Activated naive CD4-positive, alpha-beta T cell treated with anti-CD3 and anti-CD28 coated beads for 36 hours (primary cell): ENCODE data around the gene SPACA7. TPM values are rescaled to one million over a fixed set of nuclear protein-coding genes. Genes with fewer than 3 reads are reported as not detected.
"Not testable (repeated sequence)": the region's sequence is repeated elsewhere in the genome, so short reads cannot be mapped to it uniquely, and the experiment has no call there.

ENCODE experiments used
- CTCF ChIA-PET: fragments of 350-600 bp; sonication (Branson Sonifier 250); formaldehyde crosslinking; loops from one replicate; lab custom pipeline; 2021; ENCODE audit warnings: antibody characterized with exemption; lab: Charles Lee
- DNase-seq: peaks from one replicate; pipeline ENCODE4 v3.0.0-alpha.2; 2020
- H3K27ac Mint-ChIP-seq: one replicate; pipeline ENCODE4 v1.8.0; 2021; ENCODE audit warnings: mild to moderate bottlenecking, mixed read lengths
- H3K27me3 Mint-ChIP-seq: one replicate; pipeline ENCODE4 v1.8.0; 2021; ENCODE audit warnings: low read depth, mixed read lengths
- H3K36me3 Mint-ChIP-seq: one replicate; pipeline ENCODE4 v1.8.0; 2021; ENCODE audit warnings: low read depth, mixed read lengths
- H3K4me1 Mint-ChIP-seq: one replicate; pipeline ENCODE4 v1.8.0; 2021; ENCODE audit warnings: low read depth, mixed read lengths
- H3K4me3 Mint-ChIP-seq: one replicate; pipeline ENCODE4 v1.8.0; 2021; ENCODE audit warnings: mild to moderate bottlenecking, moderate library complexity, mixed read lengths
- H3K9me3 Mint-ChIP-seq: one replicate; pipeline ENCODE4 v1.8.0; 2021; ENCODE audit warnings: mixed read lengths
- intact Hi-C: fragments of 100-400 bp; cut with micrococcal nuclease; formaldehyde crosslinking; loops from one replicate; pipeline ENCODE4 v1.15.1; 2023
- total RNA-seq, 2 experiments: library from RNA; stranded (reverse); gene quantifications; one replicate each; pipeline ENCODE4 v1.2.3, GENCODE V29; 2021

Gene SPACA7
- total RNA-seq, 2 experiments from 2014 or later, result not detected

DNA sequence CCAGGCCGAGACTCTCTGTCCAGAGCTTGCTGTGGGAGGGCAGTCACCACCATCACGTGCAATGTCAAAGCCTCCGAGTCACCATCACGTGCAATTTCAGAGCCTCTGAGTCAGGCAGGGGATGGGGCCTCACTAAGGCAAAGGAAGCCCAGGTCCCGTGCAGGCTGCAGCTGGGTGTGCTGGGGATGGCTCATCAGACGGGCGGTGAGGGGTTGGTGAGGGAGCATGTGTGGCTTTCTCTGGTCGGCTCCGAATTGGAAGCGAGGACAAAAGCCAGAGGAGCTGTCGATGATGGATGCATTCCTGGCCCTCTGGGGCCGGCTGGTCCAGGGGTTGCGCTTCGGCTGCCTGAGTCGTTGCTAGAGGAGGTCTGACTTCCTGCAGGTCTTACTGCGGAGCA, 18.9 kb downstream of the SPACA7 start:
- H3K4me3 Mint-ChIP-seq, H3K9me3 Mint-ChIP-seq, H3K4me1 Mint-ChIP-seq, H3K36me3 Mint-ChIP-seq, DNase-seq, intact Hi-C loops, H3K27me3 Mint-ChIP-seq, H3K27ac Mint-ChIP-seq, CTCF ChIA-PET: not testable (repeated sequence)

DNA sequence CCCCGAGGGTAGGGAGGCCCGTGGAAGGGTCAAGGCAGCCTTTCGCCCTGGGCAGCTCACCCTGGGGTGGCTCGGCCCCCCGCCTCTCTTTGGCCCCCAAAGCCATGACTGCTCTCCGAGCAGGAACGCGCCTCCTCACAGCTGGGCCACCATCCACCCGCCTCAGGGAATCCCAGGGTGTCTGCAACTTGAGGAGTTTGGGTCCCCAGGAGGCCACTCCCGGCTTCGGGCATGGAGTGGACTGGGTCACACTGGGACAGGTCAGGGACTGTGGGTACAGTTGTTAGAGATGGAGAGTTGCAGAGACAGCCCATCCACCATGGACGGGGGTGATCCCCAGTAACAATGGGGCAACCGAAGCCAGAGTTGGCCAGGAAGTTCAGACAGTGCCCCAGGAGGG, 19.8 kb downstream of the SPACA7 start:
- not testable (repeated sequence) for H3K4me3 Mint-ChIP-seq

DNA sequence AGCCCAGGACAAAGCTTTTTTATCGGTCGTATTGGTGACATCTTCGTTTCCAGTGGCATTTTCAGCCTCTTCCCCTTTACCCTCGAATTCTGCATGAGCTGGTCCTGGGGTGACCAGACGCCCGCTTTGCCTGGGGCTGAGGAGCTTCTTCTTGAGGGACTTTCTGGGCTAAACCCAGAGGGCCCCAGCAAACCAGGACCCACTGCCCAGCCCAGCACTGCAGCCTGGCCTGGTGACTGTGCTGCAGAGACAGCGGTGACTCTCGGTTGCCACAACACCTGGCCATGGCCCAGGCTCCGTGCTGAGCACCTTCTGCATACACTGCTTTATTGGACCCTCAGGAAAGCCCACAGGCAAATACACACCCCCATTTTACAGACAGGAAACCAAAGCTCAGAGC, 21.0 kb downstream of the SPACA7 start:
- H3K27me3 Mint-ChIP-seq, result no peaks in the 10 kb centered on the region
- peaks cover 4% of the 10 kb centered on the region for H3K9me3 Mint-ChIP-seq
- intact Hi-C loops, result no loop called here
- no peak overlapping the region for H3K4me3 Mint-ChIP-seq
- CTCF ChIA-PET, result no interaction called here
- H3K36me3 Mint-ChIP-seq, result no peaks in the 10 kb centered on the region
- no peak for DNase-seq
- H3K4me1 Mint-ChIP-seq, result no peaks in the 10 kb centered on the region
- H3K27ac Mint-ChIP-seq, result no peak overlapping the region

More for the DNA sequence above, 19.8 kb downstream of the SPACA7 start:
- H3K4me1 Mint-ChIP-seq, CTCF ChIA-PET, H3K36me3 Mint-ChIP-seq, H3K27ac Mint-ChIP-seq, DNase-seq, H3K27me3 Mint-ChIP-seq, H3K9me3 Mint-ChIP-seq, intact Hi-C loops: not testable (repeated sequence)

DNA sequence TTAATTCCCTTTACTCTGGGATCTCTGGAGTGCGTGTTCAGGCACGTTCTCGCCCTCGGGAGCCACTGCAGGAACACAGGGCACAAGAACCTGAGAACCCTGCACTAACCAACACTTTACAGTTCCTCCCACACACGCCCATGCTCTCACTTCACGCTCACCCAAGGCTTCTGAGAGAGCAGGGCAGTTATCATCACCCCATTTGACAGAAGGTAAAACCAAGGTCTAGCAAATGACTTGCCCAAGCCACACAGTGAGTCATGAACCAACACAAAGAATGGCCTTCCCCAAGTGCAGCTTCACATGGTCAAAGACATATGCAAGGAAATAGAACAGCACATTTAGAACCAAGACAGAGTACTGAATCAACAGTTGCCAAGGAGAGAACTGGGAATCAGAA, 22.2 kb downstream of the SPACA7 start:
- H3K4me3 Mint-ChIP-seq, DNase-seq, intact Hi-C loops, H3K9me3 Mint-ChIP-seq, H3K27me3 Mint-ChIP-seq, H3K36me3 Mint-ChIP-seq, CTCF ChIA-PET, H3K4me1 Mint-ChIP-seq, H3K27ac Mint-ChIP-seq: not testable (repeated sequence)

DNA sequence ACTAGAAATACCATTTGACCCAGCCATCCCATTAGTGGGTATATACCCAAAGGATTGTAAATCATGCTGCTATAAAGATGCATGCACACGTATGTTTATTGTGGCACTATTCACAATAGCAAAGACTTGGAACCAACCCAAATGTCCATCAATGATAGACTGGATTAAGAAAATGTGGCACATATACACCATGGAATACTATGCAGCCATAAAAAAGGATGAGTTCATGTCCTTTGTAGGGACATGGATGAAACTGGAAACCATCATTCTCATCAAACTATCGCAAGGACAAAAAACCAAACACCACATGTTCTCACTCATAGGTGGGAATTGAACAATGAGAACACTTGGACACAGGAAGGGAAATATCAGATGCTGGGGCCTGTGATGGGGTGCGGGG, 33.7 kb downstream of the SPACA7 start:
- H3K27ac Mint-ChIP-seq, H3K4me3 Mint-ChIP-seq, CTCF ChIA-PET, H3K36me3 Mint-ChIP-seq, DNase-seq, intact Hi-C loops, H3K4me1 Mint-ChIP-seq, H3K27me3 Mint-ChIP-seq: not testable (repeated sequence)
- peaks cover 13% of the 10 kb centered on the region for H3K9me3 Mint-ChIP-seq

DNA sequence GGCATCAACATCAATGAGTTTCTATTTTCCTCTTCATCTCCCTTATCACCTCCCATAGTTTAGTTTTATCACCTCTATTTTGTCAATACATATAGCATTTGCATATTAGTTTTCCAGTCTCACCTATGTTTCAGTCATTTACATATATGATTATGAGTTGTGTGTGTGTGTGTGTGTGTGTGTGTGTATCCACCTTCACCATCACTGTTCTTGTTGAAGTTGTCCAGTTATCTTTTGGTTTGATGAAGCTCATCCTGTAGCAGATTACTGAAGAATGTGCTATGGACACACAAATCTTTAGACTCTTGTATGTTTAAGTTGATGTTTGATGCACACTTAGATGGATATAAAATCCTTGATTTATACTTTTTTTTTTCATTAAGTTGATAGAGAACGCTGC, 40.5 kb downstream of the SPACA7 start:
- Mint-ChIP-seq H3K9me3 (peaks cover 43% of the 10 kb centered on the region), H3K4me1 (no peaks in the 10 kb centered on the region), H3K36me3 (peaks cover 2% of the 10 kb centered on the region), H3K4me3 (no peak overlapping the region), H3K27me3 (peaks cover 10% of the 10 kb centered on the region), H3K27ac (no peak overlapping the region)
- CTCF ChIA-PET, result interaction anchor here (0.7 kb wide), 1 partner anchor 1010 kb away, joined by 8 read pairs; no protein-coding TSS in a partner anchor
- intact Hi-C loops, result no loop called here
- DNase-seq, result no peak

DNA sequence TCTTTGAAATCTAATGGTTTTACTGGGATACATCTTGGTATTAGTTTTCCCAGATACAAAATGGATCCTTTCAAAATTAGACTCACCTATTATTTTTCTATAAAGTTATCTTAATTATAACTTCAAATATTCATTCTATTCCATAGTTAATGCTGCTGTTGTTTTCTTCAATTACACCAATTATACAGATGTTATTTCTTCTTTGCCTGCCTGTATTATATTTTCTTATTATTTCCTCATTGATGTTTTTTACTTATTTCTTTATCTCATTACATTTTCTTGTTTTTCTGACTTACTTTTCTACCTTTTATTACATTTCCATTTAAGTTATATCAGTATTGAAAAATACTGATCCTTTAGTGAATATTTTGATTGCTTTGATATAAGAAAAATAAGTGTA, 40.9 kb downstream of the SPACA7 start:
- Mint-ChIP-seq H3K4me1 (no peaks in the 10 kb centered on the region), H3K36me3 (peaks cover 2% of the 10 kb centered on the region), H3K27me3 (peaks cover 10% of the 10 kb centered on the region), H3K9me3 (peaks cover 43% of the 10 kb centered on the region), H3K4me3 (no peak overlapping the region), H3K27ac (no peak overlapping the region)
- CTCF ChIA-PET, result no interaction called here
- intact Hi-C loops, result no loop called here
- DNase-seq, result no peak

DNA sequence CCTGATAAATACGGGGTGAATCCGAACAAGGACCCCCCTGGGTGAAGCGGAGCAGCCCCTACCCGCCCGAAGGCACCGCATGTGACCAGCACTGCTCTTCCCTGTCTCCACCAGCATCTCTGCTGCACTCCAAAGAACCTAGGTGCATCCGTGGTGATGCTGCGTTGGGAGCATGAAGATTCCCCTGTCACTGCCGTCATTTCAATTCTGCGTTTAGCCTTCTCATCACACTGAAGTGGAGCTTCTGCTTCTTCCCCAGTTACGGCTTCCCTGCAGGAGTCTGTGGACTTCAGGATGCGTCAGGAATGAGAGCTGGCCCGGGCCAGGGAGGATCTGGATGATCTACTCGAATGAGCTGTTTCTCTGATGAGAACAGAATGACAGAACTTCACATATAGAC, 47.9 kb downstream of the SPACA7 start:
- intact Hi-C loops, result no loop called here
- Mint-ChIP-seq H3K9me3 (peaks cover 27% of the 10 kb centered on the region), H3K4me3 (no peak overlapping the region), H3K27ac (no peak overlapping the region), H3K36me3 (no peaks in the 10 kb centered on the region), H3K27me3 (peaks cover 3% of the 10 kb centered on the region), H3K4me1 (no peaks in the 10 kb centered on the region)
- DNase-seq, result no peak
- CTCF ChIA-PET, result no interaction called here

DNA sequence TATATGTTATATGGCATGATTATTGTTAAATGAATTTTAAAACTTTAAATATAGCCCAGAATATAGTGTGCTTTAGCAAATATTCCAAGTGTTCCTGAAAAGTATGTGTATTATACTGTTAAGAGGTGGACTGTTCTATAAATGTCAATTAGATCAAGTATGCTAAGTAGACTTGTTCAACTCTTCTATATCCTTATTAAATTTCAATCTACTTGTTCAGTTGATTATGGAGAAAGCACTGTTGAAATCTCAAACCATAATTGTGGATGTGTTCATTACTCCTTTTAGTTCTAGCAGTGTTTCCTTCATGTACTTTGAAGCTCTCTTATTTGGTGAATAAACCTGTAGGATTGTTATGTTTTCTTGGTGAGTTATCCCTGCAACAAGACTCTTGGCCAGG, 52.5 kb downstream of the SPACA7 start:
- H3K4me1 Mint-ChIP-seq, result no peaks in the 10 kb centered on the region
- peaks cover 6% of the 10 kb centered on the region for H3K9me3 Mint-ChIP-seq
- H3K36me3 Mint-ChIP-seq, result no peaks in the 10 kb centered on the region
- DNase-seq, result no peak
- no peak overlapping the region for H3K4me3 Mint-ChIP-seq
- CTCF ChIA-PET, result no interaction called here
- intact Hi-C loops, result no loop called here
- no peak overlapping the region for H3K27ac Mint-ChIP-seq
- no peaks in the 10 kb centered on the region for H3K27me3 Mint-ChIP-seq

DNA sequence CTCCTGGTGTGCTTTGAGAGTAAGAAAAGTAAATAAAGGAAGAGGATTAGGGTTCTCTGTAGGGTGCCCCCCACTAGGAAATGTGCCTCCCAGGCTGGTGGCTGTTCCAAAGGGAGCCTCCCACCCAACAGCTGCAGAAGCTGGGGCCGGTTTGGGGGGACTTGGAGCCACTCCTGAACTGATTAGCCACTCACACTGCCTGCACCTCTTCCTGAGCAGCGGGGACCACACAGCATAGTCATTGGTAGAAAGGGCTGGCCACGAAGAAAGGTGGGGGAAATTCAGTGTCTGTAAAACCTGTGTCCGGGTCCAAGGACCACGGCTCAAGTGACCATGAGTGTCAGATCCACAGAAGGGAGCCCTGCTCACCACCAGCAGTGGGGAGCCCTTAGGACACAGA, 55.6 kb downstream of the SPACA7 start:
- DNase-seq, result no peak
- no peak overlapping the region for H3K27ac Mint-ChIP-seq
- no peaks in the 10 kb centered on the region for H3K36me3 Mint-ChIP-seq
- H3K4me3 Mint-ChIP-seq, result no peak overlapping the region
- no peaks in the 10 kb centered on the region for H3K4me1 Mint-ChIP-seq
- peaks cover 3% of the 10 kb centered on the region for H3K27me3 Mint-ChIP-seq
- CTCF ChIA-PET, result no interaction called here
- H3K9me3 Mint-ChIP-seq, result peaks cover 5% of the 10 kb centered on the region
- intact Hi-C loops, result no loop called here

DNA sequence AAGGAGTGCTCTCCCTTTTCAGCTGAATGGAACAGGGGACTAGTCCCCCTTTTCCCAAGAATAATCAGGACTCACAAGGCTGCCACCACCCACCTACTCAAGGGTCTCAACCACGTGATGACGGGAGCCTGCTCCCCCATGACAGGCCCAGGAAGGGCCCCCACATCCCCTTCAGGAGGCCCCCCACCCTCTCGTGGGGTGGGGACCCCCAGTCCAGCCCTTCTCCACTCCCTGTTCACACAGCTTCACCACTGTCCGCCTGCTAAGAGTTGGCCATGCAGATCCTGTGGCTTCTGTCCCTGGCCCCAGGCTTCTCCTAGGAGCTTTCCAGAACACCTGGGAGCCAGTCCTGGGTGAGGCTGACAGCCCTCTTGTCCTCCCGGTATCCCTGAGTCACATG, 56.6 kb downstream of the SPACA7 start:
- H3K27me3 Mint-ChIP-seq, H3K36me3 Mint-ChIP-seq, H3K4me1 Mint-ChIP-seq, H3K9me3 Mint-ChIP-seq, H3K27ac Mint-ChIP-seq, H3K4me3 Mint-ChIP-seq, intact Hi-C loops, CTCF ChIA-PET, DNase-seq: not testable (repeated sequence)

DNA sequence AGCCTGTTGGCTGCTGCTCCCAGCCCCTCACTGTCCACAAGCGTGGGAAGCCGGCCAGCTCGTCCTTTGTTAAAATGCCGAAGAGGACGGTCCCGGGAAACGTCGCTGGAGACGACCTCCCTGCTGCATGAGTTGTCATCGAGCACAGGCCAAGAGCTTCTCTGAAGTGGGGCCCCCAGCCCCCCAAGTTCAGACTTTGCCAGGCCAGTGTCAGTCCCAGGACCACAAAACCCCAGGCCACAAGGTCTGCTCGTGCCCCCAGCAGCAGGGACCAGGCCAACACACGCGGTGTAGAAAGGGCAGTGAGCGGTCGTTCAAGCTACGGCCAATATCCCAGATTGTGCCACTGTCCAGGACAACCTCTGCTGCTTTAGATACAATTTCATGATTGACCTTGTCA, 57.4 kb downstream of the SPACA7 start:
- H3K36me3 Mint-ChIP-seq, DNase-seq, H3K4me3 Mint-ChIP-seq, H3K9me3 Mint-ChIP-seq, CTCF ChIA-PET, H3K27me3 Mint-ChIP-seq, H3K27ac Mint-ChIP-seq, H3K4me1 Mint-ChIP-seq, intact Hi-C loops: not testable (repeated sequence)

DNA sequence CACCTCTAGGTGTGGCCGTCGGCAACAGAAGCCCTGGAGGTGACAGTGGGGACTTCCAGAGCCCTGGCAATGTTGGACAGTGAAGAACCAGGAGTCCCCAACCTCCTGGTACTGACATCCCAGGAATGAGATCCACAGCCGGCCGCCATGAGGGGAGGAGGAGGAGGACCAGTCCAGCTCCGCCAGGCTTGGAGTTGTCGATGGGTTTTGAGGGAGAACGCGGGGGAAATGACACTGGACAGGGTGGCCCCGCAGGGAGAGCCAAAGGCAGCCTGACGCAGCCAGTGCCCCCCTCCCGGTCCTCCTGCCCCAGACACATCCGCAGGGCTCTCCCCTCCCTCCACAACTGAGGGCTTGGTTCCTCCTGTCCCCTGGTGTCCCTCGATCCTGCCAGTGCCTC, 57.9 kb downstream of the SPACA7 start:
- Mint-ChIP-seq H3K27ac (no peak overlapping the region), H3K4me3 (no peak overlapping the region), H3K36me3 (no peaks in the 10 kb centered on the region), H3K4me1 (no peaks in the 10 kb centered on the region), H3K9me3 (peaks cover 9% of the 10 kb centered on the region), H3K27me3 (peaks cover 5% of the 10 kb centered on the region)
- CTCF ChIA-PET, result no interaction called here
- intact Hi-C loops, result no loop called here
- DNase-seq, result no peak
